Measurements from ENCODE around the gene NR2E3. TPM values are rescaled to one million over a fixed set of nuclear protein-coding genes. Genes with fewer than 3 reads are reported as not detected.

The NR2E3 gene
- polyA plus RNA-seq, 1 experiment, result not detected

- CTCF ChIA-PET, result interaction anchor here (0.6 to 2.9 kb wide), 4 partner anchors 64 to 835 kb away, joined by 3 to 16 read pairs (median 6); no protein-coding TSS in a partner anchor
- no peak for TF ChIP-seq CTCF (IDR thresholded peaks at IDR 0.05; ENCODE audit: insufficient read depth, low read depth, low read length)
- POLR2A ChIA-PET, result interaction anchor here (0.6 kb wide), 1 partner anchor 26 kb away, joined by 3 read pairs; no protein-coding TSS in a partner anchor
Observed at GRCh38 chr15:71808311-71809020, 1.9 kb upstream of the NR2E3 start.

GRCh38 chr15:71809346-71809745 lies 1.0 kb upstream of the NR2E3 start:
- CTCF ChIA-PET, result interaction anchor here (1.2 to 2.9 kb wide), 2 partner anchors 19 to 65 kb away, joined by 3 to 16 read pairs; no protein-coding TSS in a partner anchor

More at GRCh38 chr15:71808311-71809020, 1.9 kb upstream of the NR2E3 start:
- H3K27me3 ChIP-seq (ENCODE audit: control insufficient read depth, insufficient read depth, low read length), result peaks cover 2% of the 10 kb centered on the region; the same call in 1 of the 2 replicates
- no peak overlapping the region for H3K4me3 ChIP-seq (ENCODE audit: low read depth, low read length)
- no peaks in the 10 kb centered on the region for H3K36me3 ChIP-seq (ENCODE audit: control insufficient read depth, insufficient read depth, low read length)
- no peak for DNase-seq (ENCODE audit: low read depth)

GRCh38 chr15:71811036-71811736 lies 832 bp downstream of the NR2E3 start:
- Histone ChIP-seq H3K36me3 (ENCODE audit: control insufficient read depth, insufficient read depth, low read length) (no peaks in the 10 kb centered on the region), H3K4me3 (ENCODE audit: low read depth, low read length) (no peak overlapping the region), H3K27me3 (ENCODE audit: control insufficient read depth, insufficient read depth, low read length) (peaks cover 2% of the 10 kb centered on the region; the same call in 1 of the 2 replicates)
- POLR2A ChIA-PET, result no interaction called here
- no peak for DNase-seq (ENCODE audit: low read depth)
- CTCF ChIA-PET, result interaction anchor here (0.8 kb wide), 1 partner anchor 9 kb away, joined by 3 read pairs; no protein-coding TSS in a partner anchor
- TF ChIP-seq CTCF (IDR thresholded peaks at IDR 0.05; ENCODE audit: insufficient read depth, low read depth, low read length), result no peak

More at GRCh38 chr15:71809346-71809745, 1.0 kb upstream of the NR2E3 start:
- TF ChIP-seq CTCF (IDR thresholded peaks at IDR 0.05; ENCODE audit: insufficient read depth, low read depth, low read length), result no peak
- POLR2A ChIA-PET, result no interaction called here
- H3K36me3 ChIP-seq (ENCODE audit: control insufficient read depth, insufficient read depth, low read length), result no peaks in the 10 kb centered on the region
- DNase-seq (ENCODE audit: low read depth), result no peak
- peaks cover 2% of the 10 kb centered on the region; the same call in 1 of the 2 replicates for H3K27me3 ChIP-seq (ENCODE audit: control insufficient read depth, insufficient read depth, low read length)
- H3K4me3 ChIP-seq (ENCODE audit: low read depth, low read length), result no peak overlapping the region

GRCh38 chr15:71811752-71812735 lies 1.7 kb downstream of the NR2E3 start:
- Histone ChIP-seq H3K27me3 (ENCODE audit: control insufficient read depth, insufficient read depth, low read length) (peaks cover 2% of the 10 kb centered on the region; the same call in 1 of the 2 replicates), H3K36me3 (ENCODE audit: control insufficient read depth, insufficient read depth, low read length) (no peaks in the 10 kb centered on the region), H3K4me3 (ENCODE audit: low read depth, low read length) (no peak overlapping the region)
- DNase-seq (ENCODE audit: low read depth), result no peak
- ChIA-PET POLR2A (no interaction called here), CTCF (interaction anchor here (0.6 to 2.1 kb wide), 2 partner anchors 9 to 11 kb away, joined by 3 to 5 read pairs; no protein-coding TSS in a partner anchor)
- TF ChIP-seq CTCF (IDR thresholded peaks at IDR 0.05; ENCODE audit: insufficient read depth, low read depth, low read length), result no peak
